ENCODE results near the gene C1QL4.
A peak's percentile ranks its signal among the peaks of the same experiment; 100 is the strongest.

Gene C1QL4

DNA sequence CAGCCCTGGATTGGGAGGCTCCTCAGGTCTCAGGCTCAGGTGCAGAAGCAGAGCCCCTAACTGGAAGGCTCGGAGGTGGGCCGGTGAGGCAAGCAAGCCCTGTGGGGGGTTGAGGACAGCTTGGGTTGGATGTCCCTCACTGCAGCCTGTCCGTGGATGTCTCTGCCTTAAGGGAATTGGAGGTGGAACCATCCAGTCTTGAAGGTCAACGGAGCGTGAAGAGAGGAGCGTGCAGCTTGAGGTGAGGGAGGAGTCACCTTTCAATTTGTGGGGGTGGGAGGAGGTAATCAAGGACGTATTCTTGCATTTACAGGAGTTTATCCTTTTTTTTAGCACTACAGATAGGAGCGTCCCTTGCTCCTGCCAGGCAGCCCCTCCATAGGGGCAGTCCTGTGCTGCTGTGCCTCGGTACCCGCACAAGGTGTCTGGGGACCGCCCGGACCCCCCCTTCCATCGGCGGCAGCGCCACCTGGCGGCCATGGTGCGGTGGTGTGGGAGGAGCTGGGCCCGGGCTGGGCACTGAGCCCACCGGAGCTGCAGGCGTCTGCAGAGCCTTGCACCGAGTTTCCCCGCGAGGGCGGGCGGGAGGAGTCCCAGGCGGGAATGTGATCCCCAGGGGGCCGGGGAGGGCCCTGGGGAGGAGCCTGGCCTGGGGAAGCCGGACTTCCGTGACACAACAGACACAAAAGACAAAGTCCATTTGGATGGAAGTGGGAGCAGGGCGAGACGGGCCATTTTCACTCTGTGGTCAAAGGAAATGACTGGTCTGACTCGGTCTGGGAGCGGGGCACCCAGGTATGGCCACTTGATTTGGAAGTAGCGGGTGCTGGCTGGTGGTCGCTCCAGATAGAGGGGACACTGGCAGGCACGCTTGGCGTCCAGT, 10.6 kb upstream of the C1QL4 start:
- peak; percentile 68 for DNase-seq (ENCODE audit: low read depth in 2 of 2)

DNA sequence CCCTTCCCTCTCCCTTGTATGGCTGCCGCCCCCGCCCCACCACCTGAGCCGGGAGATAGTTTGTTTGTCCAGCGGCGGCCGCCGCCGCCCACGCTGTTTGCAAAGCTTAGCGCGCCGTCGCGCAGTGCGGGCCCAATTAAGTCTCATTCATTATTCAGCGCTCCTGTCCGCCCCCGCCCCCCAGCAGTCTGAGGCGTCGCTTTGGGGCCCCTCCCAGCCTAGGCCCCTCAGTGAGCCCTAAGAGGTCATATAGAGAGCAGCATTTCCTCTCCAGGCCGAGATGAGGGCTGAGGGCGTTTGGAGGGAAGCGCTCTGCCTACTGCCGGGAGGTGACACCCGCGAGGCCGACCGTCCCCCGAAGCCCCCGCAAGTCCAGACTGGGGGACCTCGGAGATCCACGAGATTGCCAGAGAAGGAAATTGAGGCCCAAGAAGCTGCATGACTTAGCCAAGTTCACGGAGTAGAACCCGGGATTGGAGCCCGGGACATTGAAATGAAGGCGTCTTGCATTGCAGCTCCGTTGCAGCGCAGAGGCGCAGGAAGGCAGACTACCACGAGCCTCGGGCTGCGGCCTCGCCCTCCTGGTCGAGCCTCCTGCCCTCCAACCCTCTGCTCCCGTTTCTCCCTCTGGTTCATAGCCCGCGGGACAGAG, 9.8 kb upstream of the C1QL4 start, which contains the start of gene DNAJC22:
DNAJC22 (plus strand) TSS at position 230 of the 652 bp plus-strand sequence. CDS start 1,985 bp downstream, outside the sequence.
- no peak for DNase-seq (ENCODE audit: low read depth in 2 of 2)

DNA sequence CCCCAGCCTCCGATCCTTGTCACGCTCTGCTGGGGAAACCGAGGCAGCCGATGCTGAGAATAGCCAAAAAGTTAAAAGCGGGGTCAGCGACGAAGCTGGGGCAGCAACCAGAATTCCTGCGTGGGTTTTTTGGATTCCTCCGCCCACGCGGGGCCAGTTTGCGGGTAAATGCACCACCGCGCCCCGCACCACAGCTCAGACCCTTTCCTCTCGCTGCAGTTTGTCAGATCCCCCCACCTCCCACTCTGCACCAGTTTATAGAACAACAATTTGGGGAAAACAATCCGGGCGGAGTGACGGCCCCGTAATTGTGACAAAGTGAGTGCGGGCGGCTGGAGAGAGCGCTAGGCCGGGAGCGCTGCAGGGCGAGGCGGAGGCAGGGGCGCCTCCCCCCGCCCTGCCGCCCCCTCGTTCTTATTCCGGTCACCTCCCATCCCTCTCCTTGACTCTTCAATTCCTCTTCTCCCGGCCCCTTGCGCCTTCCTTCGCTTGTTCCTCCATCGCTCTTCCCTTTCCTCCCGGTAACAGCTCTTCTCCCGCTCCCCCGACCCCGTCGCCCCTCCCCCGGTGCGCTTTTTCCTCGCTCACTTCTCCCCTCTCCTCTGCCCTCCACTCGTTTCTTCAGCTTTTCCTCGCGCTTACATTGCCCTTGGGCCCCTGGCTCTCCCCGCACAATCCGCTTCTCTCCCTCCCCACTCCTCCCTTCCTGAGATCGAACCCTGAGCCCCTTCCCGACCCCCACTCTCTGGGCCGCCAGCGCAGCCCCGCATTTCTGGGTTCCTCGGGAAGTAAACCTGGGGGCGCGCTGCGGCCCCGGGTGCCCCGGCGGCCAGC, 9.1 kb upstream of the C1QL4 start:
- no peak for DNase-seq (ENCODE audit: low read depth in 2 of 2)

DNA sequence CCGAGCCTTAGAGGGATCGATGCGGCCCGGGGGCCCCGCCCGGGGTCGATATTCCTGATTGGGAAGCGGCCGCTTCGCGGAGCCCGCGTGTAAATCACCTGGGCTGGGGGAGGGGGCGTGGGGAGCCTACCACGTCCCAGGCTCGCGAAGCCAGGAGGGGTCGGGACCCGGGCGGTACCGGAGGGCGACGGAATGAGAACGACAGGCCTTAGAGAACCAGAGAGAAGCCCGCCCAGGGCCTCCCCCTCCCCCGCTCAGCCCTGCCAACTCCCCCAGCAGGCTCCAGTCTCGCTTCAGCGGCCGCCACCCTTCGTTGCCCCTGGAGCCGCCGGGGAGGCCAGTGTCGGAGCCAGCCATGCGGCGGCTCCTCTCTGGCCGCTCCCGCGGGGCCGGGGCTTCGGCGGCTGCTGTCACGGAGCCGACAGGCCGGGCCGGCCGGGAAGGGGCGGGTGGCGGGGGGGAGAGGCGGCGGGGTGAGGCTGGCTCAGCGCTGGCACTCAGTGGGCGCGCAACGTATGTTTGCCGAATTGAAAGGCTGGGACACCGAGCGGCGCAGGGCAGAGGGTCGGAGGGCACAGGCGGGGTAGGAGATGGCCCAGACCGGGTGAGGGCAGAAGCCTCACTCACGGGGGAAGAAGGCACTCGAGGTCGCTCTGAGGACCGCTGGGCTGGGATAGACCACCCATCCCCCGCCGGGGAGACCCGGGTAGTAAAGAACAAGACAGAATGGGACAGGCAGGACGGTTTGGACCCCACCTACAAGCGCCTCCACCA, 8.2 kb upstream of the C1QL4 start:
- no peak for DNase-seq (ENCODE audit: low read depth in 2 of 2)

DNA sequence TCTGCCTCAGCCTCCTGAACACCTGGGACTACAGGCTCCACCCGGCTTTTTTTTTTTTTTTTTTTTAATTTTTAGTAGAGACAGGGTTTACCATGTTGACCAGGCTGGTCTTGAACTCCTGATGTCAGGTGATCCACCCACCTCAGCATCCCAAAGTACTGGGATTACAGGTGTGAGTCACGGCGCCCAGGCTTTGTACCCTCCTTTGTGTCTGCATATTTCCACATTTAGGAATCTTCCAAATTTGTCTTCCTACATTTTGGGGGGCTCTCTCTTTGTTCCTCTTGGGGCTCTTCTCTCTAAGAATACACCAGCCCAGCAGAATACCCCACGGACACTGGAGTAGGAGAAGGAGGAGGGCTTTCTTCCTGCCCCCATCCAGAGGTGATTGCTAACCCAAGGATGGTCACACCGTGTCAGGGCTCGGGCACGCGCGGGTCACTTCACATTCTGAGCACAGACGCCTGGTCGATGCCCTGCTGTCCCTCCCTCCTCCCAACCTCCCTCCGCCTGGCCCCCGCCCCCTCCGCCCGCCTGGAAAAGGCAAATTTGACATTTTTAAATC, 7.6 kb upstream of the C1QL4 start:
- no peak for DNase-seq (ENCODE audit: low read depth in 2 of 2)

DNA sequence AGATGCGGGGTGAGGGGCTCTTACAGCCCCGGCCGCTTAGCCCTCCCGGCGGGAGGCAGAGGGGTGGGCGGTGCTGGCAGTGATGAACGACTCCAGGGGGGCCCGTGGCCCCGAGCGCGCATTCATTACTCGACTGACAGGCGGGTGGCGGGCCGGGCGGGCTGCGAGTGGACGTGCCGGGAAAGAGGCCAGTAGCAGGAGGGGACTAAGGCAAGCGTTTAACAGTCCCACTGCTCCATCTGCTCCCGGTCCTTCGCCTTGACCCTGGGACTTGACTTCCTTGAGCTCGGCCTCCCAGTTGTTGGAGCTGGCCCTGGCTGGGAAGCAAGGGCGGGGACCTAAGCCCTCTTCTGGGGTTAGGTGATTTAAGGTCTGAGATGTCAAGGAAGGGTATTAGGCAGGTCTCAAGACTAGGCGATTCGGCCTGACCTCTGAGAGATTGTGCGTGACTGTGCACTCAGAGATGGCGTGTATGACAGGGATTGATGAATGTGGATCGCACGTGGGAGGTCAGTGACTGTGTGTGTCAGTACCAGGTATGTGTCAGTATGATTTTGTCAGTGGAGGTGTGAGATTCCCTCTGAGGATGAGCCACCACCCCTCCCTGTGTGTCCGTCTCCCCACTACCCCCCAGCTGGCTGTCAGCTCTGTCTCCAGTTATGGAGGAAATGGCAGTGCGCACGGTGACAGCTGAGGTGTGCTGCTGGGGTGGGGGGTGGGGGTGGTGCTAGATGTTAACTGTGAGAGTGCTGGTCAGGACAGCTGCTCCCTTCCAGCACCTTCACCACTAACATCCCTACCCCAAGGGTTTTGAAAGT, 6.1 kb upstream of the C1QL4 start:
- no peak for DNase-seq (ENCODE audit: low read depth in 2 of 2)

DNA sequence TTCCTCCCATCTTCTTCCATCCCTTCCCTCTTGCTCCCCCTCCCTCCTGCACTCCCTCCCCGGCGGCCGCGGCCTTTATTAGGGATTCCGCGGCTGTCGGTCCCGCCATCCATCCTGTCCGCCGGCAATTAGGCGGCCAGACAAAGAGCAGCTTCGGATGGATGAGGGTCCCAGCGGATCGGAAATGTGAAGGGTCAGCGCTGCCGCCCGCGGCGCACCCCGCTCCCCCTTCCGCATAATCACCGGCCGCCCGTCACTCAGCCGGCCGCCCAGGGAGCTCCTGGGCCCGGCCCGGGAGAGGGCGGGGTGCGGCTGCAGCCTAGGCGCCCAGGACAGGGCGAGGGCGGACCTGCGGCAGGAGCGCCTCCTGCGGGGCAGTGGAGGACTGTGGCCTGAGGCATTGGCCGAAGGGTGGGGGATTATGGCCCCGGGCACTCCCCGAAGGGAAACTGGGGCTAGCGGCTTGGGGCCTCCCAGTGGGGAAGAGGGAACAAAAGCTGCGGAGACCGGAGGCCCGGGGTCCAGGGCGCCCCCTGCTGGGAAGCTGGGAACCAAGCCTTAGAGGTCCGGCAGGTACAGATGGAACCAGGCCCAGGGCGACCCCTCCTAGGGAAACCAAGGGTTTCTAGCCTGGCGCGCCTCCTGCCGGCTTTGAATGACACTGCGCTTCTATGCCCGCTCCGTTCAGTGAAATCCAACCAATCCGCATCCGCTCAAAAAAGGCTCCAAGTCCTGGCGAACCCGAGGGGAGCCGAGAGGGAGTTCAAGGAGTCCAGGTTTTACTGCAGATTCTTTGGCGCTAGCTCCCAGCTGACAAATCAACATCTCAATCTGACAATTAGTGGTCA, 5.3 kb upstream of the C1QL4 start:
- DNase-seq (ENCODE audit: low read depth in 2 of 2), result peak; percentile 42 to 45

DNA sequence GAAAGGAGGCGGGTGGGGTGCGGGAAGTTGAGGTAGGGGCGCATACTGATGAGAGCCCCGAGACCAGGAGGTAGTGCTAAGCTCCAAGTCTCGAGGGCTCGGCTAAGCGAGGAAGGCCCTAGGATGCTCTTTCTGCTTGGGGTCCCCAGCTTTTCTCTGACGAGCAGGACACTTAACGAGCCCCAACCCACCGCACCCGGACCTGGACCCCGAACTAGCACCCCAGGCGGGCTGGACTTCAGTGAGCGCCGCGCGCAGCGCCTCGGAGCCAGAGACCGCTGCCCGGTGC, 4.7 kb upstream of the C1QL4 start:
- no peak for DNase-seq (ENCODE audit: low read depth in 2 of 2)

DNA sequence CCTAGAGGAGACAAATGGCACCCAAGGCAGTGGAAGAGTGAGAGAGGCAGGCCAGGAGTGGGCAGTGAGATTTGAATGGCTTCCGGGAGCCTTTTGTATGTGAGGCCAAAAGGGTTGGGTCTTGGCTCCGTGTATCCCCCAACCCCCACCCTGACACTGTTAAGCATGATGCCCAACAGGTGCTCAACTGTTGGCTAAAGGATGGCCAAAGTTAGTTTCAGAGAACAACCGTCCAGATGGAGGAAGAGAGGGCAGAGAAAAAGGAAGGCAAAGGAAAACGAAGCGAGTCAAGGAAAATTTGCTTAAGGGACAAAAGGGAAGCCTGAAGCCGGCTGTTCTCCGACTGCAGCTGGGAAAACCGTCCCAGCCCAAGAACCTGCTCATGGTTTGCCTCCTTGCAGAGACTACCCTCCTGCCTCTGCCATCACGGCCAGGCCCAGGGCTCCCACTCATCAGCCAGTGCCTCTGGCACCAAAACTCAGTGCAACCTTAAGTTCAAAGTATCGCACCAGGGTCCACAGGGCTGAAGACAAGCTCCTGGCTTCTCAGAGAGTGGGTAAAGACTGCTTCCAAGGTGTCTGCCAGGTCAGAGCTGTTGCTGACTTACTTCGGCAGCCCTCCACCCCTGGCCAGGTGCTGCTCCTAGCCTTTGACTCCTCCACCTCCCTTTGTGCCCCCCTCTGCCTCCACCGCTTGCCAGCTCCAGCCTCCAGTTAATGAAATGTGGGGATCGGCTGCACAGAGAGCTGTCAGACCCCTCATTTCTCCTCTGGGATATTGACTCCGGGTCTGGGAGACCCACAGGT, 4.2 kb upstream of the C1QL4 start:
- no peak for DNase-seq (ENCODE audit: low read depth in 2 of 2)

DNA sequence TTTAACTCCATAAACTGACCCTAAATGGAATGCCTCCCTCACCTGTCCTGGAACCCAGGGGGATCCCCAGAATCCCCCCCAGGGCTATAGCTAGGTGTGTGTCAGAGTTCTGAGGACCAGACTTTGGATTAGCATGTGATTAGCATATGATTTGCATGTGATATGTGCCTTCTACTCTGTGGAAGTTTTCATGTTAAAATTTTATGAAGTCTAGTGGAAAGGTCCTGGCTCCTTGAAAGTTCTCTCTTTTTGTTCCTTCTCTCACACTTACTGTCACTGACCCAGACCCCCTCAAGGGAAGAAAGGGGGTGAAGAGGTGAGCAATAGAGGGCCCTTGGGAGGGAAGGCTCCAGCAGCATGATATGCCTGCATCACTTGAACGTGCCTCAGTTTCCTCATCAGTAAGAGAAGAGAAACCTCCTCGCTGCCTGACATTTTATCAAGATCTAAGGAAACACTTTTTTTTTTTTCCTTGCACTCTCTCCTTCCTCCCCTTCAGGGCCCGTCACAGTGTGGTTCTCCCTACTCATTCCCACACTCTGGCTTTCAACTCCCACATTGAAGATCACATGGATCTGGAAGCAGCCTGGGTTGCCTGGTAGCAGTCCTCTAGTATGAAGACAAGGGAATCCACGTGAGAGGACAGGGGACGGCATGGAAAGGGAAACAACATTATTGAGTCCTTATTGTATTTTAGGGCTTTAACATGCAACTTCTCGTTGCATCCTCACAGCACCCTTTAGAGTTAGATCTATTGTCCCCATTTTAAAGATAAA, 3.3 kb upstream of the C1QL4 start:
- DNase-seq (ENCODE audit: low read depth in 2 of 2), result no peak

DNA sequence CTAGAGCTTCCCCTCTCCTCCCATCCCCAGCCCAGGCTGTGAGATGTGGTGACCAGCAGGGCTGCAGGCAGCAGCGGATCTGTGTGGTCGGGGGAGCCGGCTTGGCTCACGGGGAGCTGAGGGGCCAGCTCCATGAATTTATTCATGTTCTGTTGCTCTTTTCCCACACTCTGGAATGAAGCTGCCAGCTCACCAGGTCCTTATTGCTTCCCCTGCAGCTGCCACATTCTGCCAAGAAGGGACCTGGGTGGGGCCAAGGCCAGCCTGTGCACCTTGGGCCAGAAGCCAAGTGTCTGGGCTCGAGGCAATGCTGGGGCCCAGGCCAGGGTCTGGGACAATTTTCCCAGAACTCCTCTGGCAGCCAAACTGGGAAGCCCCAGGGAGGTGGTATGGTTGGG, 2.5 kb upstream of the C1QL4 start:
- DNase-seq (ENCODE audit: low read depth in 2 of 2), result no peak

DNA sequence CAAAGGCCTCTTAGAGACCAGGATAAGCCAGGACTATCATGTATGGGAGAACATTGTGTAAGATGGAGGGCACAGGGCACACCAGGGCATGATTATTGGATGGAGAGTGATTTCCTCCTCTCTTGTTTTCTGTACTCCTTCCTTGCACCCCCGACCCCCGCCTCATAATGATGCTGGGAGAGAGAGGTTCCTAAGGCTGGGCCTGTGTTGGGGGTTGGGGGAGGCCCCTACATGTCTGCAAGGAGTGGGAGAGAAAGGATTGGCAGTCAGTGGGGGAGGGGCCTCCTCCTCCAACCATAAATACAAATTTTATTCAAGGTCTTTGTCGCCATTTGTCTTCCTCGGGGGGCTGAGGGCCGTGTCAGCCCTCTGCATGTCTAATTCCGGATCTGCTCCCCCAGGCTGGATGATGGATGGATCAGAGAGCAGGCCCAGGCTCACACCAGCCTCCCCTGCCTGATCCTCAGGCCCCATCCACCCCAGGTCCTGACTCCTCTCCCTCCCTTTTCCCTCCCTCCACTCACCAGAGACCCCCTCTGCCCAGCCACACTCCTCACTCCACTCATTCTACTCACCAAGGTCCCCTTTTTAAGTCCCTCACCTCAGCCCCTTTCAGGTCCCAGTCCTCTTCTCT, 2.0 kb upstream of the C1QL4 start:
- no peak for DNase-seq (ENCODE audit: low read depth in 2 of 2)

DNA sequence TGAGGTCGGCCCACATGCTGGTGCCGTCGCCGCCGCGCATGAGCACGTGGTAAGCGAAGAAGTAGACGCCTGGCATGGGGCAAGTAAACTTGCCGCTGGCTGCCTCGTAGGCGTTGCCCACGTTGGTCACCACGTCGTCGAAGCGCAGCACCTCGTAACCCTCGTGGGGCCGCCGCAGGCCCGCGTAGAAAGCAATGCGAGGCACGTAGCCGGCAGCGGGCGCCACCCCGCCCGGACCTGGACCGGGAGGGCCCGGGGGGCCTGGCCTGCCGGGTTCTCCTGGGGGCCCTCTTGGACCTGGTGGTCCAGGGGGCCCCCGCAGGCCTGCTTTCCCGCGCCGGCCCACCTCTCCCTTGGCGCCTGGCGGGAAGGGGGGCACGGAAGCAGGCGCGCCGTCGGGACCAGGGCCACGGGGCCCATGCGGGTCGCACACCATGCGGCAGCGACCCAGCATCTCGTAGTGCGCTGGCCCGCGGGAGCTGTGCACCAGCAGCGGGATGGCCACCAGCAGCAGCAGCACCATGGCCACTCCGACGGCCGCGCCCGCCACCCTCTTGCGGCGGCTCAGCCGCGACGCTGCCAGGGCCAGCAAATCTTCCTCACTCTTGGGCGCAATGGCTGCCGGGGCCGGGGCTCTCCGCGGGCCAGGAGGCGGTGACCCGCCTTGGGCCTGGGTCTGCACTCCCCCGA, 888 bp downstream of the C1QL4 start:
- DNase-seq (ENCODE audit: low read depth in 2 of 2), result no peak

DNA sequence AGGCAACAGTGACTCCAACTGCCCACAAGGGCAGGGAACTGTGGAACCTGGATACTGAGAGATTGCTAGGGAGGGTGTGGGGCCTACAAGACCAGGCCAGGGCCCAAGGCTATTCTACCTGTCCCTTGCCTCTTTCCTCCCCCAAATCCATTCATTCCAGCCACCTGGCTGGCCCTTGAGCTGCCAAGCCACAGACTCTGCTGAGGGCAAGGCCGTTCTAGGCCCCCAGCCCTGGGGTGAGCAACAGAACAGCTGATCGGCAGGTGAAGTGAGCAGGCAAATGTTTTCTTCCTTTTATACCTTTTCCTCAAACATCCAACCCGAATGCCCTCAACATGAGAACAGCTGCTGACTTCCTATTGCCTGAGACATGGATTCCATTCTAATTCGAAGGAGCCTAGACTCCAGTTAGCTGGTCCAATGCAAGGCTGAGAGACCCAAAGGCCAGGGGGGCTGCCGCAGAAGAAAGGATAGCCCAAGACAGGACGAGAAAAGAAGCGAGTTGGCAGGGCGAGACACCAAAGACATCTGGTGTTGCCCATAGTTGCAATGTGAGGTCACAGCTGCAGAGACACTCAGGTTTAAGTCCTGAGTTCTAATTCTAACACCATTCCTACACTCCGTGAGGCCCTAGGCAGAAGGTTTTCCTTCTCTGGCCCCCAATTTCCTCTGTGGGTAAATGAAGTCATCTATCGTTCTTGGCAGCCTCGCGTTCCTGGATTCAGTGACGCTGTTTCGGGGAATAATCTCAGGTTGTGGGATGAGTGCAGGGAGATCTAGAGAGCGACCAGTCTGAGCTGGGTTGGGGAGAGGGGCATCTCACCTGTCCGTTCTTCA, 1.7 kb downstream of the C1QL4 start:
- DNase-seq (ENCODE audit: low read depth in 2 of 2), result no peak

DNA sequence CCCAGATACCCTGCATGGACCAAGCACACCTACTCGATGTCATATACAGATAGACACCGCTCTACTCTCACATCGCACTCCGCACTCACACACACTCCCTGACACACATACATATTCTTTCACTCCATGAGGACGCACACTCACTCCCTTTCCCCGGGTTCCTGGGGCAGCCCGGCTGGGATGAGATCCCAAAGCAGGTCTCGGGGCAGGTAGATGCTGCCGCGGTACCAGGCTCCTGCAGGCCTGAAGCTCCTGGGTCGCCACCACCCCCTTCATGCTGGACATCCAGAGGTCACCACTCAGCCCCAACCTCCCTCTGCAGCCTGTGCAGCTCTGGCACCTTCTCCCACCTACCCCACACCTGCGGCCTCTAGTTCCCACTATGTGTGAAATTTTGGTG, 2.3 kb downstream of the C1QL4 start:
- DNase-seq (ENCODE audit: low read depth in 2 of 2), result no peak

DNA sequence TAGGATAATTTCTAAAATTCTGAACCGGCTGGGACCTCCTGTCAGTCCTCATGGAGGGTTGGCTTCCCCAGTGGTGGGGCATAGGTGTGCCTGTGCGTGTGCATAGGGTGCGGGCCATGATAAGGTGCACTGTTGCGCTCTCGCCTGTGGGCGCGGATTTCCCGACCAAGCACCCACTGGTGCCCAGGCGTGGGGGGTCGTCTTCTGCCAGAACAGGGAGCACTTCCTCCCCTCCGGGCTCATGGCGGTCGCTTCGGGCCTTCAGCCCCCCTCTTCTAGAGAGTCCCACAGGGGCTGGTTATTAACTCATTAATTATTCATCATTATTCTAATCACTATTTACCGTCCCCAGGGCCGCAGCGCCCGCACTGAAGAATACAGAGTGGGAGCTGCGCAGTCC, 2.8 kb downstream of the C1QL4 start:
- no peak for DNase-seq (ENCODE audit: low read depth in 2 of 2)

Measured in stimulated activated CD8-positive, alpha-beta memory T cell treated with anti-CD3 and anti-CD28 coated beads, Interleukin-7, amount 100 ng/mL, for 1 hour (primary cell).